Endothelial cell of umbilical vein (primary cell): Measurements from ENCODE around the gene LEAP2. TPM values are rescaled to one million over a fixed set of nuclear protein-coding genes. Genes with fewer than 3 reads are reported as not detected.

ENCODE experiments used
- BruUV-seq: library from RNA; stranded (reverse); fragments of 400-500 nt; replicated peaks from 2 replicates; lab custom pipeline; 2021; lab: Mats Ljungman, UMichigan
- CTCF ChIA-PET: fragments of 300-600, 350-600 bp; sonication (Branson Sonifier 250); formaldehyde crosslinking; loops from one replicate; lab custom pipeline; 2021; ENCODE audit warnings: antibody characterized with exemption, inconsistent platforms; lab: Charles Lee
- POLR2A ChIA-PET: fragments of 300-600, 350-600 bp; sonication (Branson Sonifier 250); formaldehyde crosslinking; loops from one replicate; lab custom pipeline; 2021; ENCODE audit warnings: antibody characterized with exemption, inconsistent platforms; lab: Charles Lee
- DNase-seq: peaks from one replicate; pipeline ENCODE4 v3.0.0-alpha.2; 2011; ENCODE audit warnings: low read depth, low spot score
- FAIRE-seq: peaks from 2 replicates; lab custom pipeline; 2011; peaks lifted over from hg19 to GRCh38; lab: Jason Lieb, UNC
- H2AFZ ChIP-seq: 2 replicates; pipeline ENCODE4 v1.6.0; 2012; ENCODE audit warnings: low read depth, low read length, control low read depth, inconsistent platforms
- H3K27ac ChIP-seq: 2 replicates; pipeline ENCODE4 v1.5.1; 2011; ENCODE audit warnings: low read depth, mild to moderate bottlenecking, control low read depth, low read length, moderate library complexity; ENCODE audit not compliant: insufficient read depth
- H3K27me3 ChIP-seq, 2 experiments: 2 replicates each; pipeline versions ENCODE4 v1.6.0 to v1.6.1; 2011; ENCODE audit warnings: low read length in 2 of 2, mixed read lengths in 1 of 2; ENCODE audit not compliant: control insufficient read depth in 2 of 2, insufficient read depth in 2 of 2
- H3K36me3 ChIP-seq, 2 experiments: 2 replicates in 1 of 2; 3 replicates in 1 of 2; pipeline ENCODE4 v1.5.1; 2011; ENCODE audit warnings: low read length in 2 of 2, mild to moderate bottlenecking in 1 of 2, moderate library complexity in 1 of 2; ENCODE audit not compliant: control insufficient read depth in 2 of 2, insufficient read depth in 2 of 2; ENCODE audit errors: extremely low read depth in 1 of 2
- H3K4me1 ChIP-seq: 3 replicates; pipeline ENCODE4 v1.5.1; 2011; ENCODE audit warnings: mild to moderate bottlenecking, low read length; ENCODE audit not compliant: control insufficient read depth, insufficient read depth; ENCODE audit errors: extremely low read depth
- H3K4me2 ChIP-seq: 2 replicates; pipeline ENCODE4 v1.6.1; 2011; ENCODE audit warnings: low read length, control low read depth, mixed read lengths; ENCODE audit not compliant: insufficient read depth
- H3K4me3 ChIP-seq, 3 experiments: fragments of 200-600 bp in 1 of 3; sonication (generic), shearing (Covaris generic) in 1 of 3; replicated peaks in 1 of 3; 2 replicates each; pipeline ENCODE4 v1.5.1; 2011 to 2016; ENCODE audit warnings: control low read depth in 3 of 3, low read length in 3 of 3, mild to moderate bottlenecking in 2 of 3, inconsistent platforms in 1 of 3, low read depth in 1 of 3, moderate library complexity in 1 of 3; ENCODE audit not compliant: insufficient read depth in 1 of 3
- H3K79me2 ChIP-seq: 2 replicates; pipeline ENCODE4 v1.6.0; 2012; ENCODE audit warnings: low read length, inconsistent platforms; ENCODE audit not compliant: control insufficient read depth, insufficient read depth
- H3K9ac ChIP-seq: replicated peaks from 2 replicates; pipeline ENCODE3; 2011; ENCODE audit warnings: low read length, control low read depth; ENCODE audit not compliant: insufficient read depth; ENCODE audit errors: extremely low read depth
- H3K9me1 ChIP-seq: replicated peaks from 3 replicates; pipeline ENCODE4 v1.6.0; 2011; ENCODE audit warnings: mild to moderate bottlenecking, low read length; ENCODE audit not compliant: control insufficient read depth, insufficient read depth; ENCODE audit errors: extremely low read depth
- H3K9me3 ChIP-seq: replicated peaks from 2 replicates; pipeline ENCODE4 v1.5.1; 2012; ENCODE audit warnings: low read length, inconsistent platforms; ENCODE audit not compliant: control insufficient read depth, insufficient read depth
- H4K20me1 ChIP-seq: replicated peaks from 2 replicates; pipeline ENCODE3; 2011; ENCODE audit warnings: mild to moderate bottlenecking, low read length; ENCODE audit not compliant: control insufficient read depth, insufficient read depth; ENCODE audit errors: extremely low read depth
- EZH2 ChIP-seq: IDR thresholded peaks from 2 replicates; pipeline ENCODE4 v1.6.1; 2012; ENCODE audit warnings: borderline replicate concordance, low read depth, mild to moderate bottlenecking, moderate library complexity, low read length, inconsistent platforms; ENCODE audit not compliant: severe bottlenecking
- FOS ChIP-seq: IDR thresholded peaks from 2 replicates; pipeline ENCODE4 v1.6.1; 2011; ENCODE audit warnings: mild to moderate bottlenecking, low read length, moderate library complexity, borderline replicate concordance; ENCODE audit not compliant: insufficient read depth
- GATA2 ChIP-seq: IDR thresholded peaks from 2 replicates; pipeline ENCODE4 v1.7.0; 2011; ENCODE audit warnings: low read depth, mild to moderate bottlenecking, moderate library complexity, mixed read lengths, low read length; ENCODE audit not compliant: insufficient read length, insufficient read depth
- JUN ChIP-seq: IDR thresholded peaks from 2 replicates; pipeline ENCODE4 v1.6.1; 2011; ENCODE audit warnings: borderline replicate concordance, low read depth; ENCODE audit not compliant: insufficient read length, insufficient read depth
- MYC ChIP-seq: IDR thresholded peaks from one replicate; pipeline ENCODE4 v1.6.1; 2011; ENCODE audit warnings: mild to moderate bottlenecking, low read depth, low read length
- POLR2A ChIP-seq: IDR thresholded peaks from 2 replicates; pipeline ENCODE4 v1.6.1; 2012; ENCODE audit warnings: low read depth, mild to moderate bottlenecking, control low read depth, low read length
- POLR2AphosphoS5 ChIP-seq: IDR thresholded peaks from 2 replicates; pipeline ENCODE4 v1.6.1; 2012; ENCODE audit warnings: low read depth, mild to moderate bottlenecking, control low read depth, low read length, moderate library complexity; ENCODE audit not compliant: insufficient read depth
- dilution Hi-C: fragments of 300-500 bp; cut with MboI; formaldehyde crosslinking; loops from one replicate; pipeline ENCODE4 v1.15.0; 2019; ENCODE audit warnings: low sequenced_read_pairs; ENCODE audit not compliant: extremely low pct_ligation_motif_present
- intact Hi-C: fragments of 100-400 bp; cut with micrococcal nuclease; formaldehyde crosslinking; loops from one replicate; pipeline ENCODE4 v1.10.0; 2022
- polyA plus RNA-seq, 4 experiments: library from polyadenylated mRNA; depleted of rRNA in 3 of 4; stranded (reverse) in 3 of 4; unstranded in 1 of 4; fragments of >200 nt; gene quantifications; 2 replicates each; pipeline versions ENCODE4 v1.2.1 to v1.2.3, GENCODE V29; 2011 to 2012; ENCODE audit warnings: missing spikeins in 1 of 4
- total RNA-seq: library from RNA; stranded (reverse); gene quantifications from 2 replicates; pipeline ENCODE4 v1.2.3, GENCODE V29; 2021
- TF ChIP-seq, protein P1 (sequence below), 2 donors: IDR thresholded peaks; 1 replicate in 1 of 2; 2 replicates in 1 of 2; pipeline ENCODE4 v1.5.1; 2011; ENCODE audit warnings: low read length in 2 of 2, mild to moderate bottlenecking in 2 of 2, moderate library complexity in 2 of 2, control low read depth in 1 of 2, inconsistent platforms in 1 of 2, low read depth in 1 of 2; ENCODE audit not compliant: insufficient read depth in 1 of 2; ENCODE audit errors: extremely low read depth in 1 of 2
- TF ChIP-seq, protein P2 (sequence below): IDR thresholded peaks from 2 replicates; pipeline ENCODE4 v1.6.1; 2011; ENCODE audit not compliant: insufficient read depth, insufficient read length

The LEAP2 gene
- total and polyA plus RNA-seq, 2 donors (not counting 3 experiments of a cell fraction or from before 2014, with no cell fraction given): 0.37 to 0.40 TPM

- POLR2A ChIA-PET: no interaction called here
- no TSS peak for BruUV-seq
- intact Hi-C loops: no loop called here
- FAIRE-seq (no peak), DNase-seq (no peak)
- no peaks in the 10 kb centered on the region for H3K9me3 ChIP-seq
- no peaks in the 10 kb centered on the region for H3K9me1 ChIP-seq
- H4K20me1 ChIP-seq: peaks cover 2% of the 10 kb centered on the region
- no peak overlapping the region for H2AFZ ChIP-seq
- no peaks in the 10 kb centered on the region for H3K27me3 ChIP-seq
- no peaks in the 10 kb centered on the region for H3K79me2 ChIP-seq
- no peak overlapping the region for H3K4me3 ChIP-seq
- H3K4me1 ChIP-seq: no peaks in the 10 kb centered on the region
- TF ChIP-seq JUN: no peak
- TF ChIP-seq FOS: no peak
- TF ChIP-seq MYC: no peak
- TF ChIP-seq POLR2AphosphoS5: no peak
- TF ChIP-seq, protein P1, sequence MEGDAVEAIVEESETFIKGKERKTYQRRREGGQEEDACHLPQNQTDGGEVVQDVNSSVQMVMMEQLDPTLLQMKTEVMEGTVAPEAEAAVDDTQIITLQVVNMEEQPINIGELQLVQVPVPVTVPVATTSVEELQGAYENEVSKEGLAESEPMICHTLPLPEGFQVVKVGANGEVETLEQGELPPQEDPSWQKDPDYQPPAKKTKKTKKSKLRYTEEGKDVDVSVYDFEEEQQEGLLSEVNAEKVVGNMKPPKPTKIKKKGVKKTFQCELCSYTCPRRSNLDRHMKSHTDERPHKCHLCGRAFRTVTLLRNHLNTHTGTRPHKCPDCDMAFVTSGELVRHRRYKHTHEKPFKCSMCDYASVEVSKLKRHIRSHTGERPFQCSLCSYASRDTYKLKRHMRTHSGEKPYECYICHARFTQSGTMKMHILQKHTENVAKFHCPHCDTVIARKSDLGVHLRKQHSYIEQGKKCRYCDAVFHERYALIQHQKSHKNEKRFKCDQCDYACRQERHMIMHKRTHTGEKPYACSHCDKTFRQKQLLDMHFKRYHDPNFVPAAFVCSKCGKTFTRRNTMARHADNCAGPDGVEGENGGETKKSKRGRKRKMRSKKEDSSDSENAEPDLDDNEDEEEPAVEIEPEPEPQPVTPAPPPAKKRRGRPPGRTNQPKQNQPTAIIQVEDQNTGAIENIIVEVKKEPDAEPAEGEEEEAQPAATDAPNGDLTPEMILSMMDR (IDR thresholded peaks at IDR 0.05; ENCODE audit: extremely low read depth in 1 of 2, insufficient read depth in 1 of 2, low read depth in 1 of 2, low read length in 2 of 2): no peak
- TF ChIP-seq EZH2: no peak
- TF ChIP-seq GATA2: no peak
- TF ChIP-seq POLR2A: no peak
- TF ChIP-seq, protein P2, sequence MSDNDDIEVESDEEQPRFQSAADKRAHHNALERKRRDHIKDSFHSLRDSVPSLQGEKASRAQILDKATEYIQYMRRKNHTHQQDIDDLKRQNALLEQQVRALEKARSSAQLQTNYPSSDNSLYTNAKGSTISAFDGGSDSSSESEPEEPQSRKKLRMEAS: no peak
- peaks cover 11 to 28% of the 10 kb centered on the region in 2 experiments for H3K36me3 ChIP-seq
- no peak overlapping the region for H3K9ac ChIP-seq
- no peak overlapping the region for H3K27ac ChIP-seq
- H3K4me2 ChIP-seq: no peak overlapping the region
- CTCF ChIA-PET: interaction anchor here (1.6 kb wide), 1 partner anchor 9 kb away, joined by 5 read pairs; the partner anchor contains the start of gene UQCRQ
- dilution Hi-C loops: no loop called here
Observed at GRCh38 chr5:132876020-132876759, 2.7 kb downstream of the LEAP2 start.
